ENCODE results near the gene ZNF771. TPM values are rescaled to one million over a fixed set of nuclear protein-coding genes. Genes with fewer than 3 reads are reported as not detected.
A peak's percentile ranks its signal among the peaks of the same experiment; 100 is the strongest.

The ZNF771 gene
- total and polyA plus RNA-seq, 9 of the 15 experiments (the other 6 are each of a cell fraction or from before 2014, with no cell fraction given), result 1.5 to 12.6 (median 4.4) TPM

- no peaks in the 10 kb centered on the region for H3K27me3 ChIP-seq (ENCODE audit: control insufficient read depth in 2 of 2, insufficient read depth in 2 of 2, low read length in 2 of 2)
- no peaks in the 10 kb centered on the region for H3K9me3 ChIP-seq (replicated peaks; ENCODE audit: control insufficient read depth, insufficient read depth, low read depth, low read length)
- peaks cover 13 to 53% of the 10 kb centered on the region in 2 experiments; a peak in 4 of 5 replicates for H3K4me1 ChIP-seq (replicated peaks in 1 of 2; ENCODE audit: control insufficient read depth in 2 of 2, insufficient read depth in 2 of 2, low read length in 2 of 2)
- H3K9ac ChIP-seq (ENCODE audit: insufficient read depth in 1 of 2, low read depth in 2 of 2, low read length in 2 of 2), result peak overlapping the region in 1 of 2 experiments; percentile 77; a peak in 2 of 4 replicates
- in situ Hi-C loops (cut with MboI), result loop anchor here (25.0 kb wide), 1 partner anchor 896 kb away; the partner anchor contains the start of genes BOLA2, SLX1B and SULT1A4
- no peak for ATAC-seq
- H3K9me1 ChIP-seq (ENCODE audit: control insufficient read depth, insufficient read depth, low read length), result no peaks in the 10 kb centered on the region
- ChIA-PET POLR2A (interaction anchor here (0.6 to 8.2 kb wide), 2 partner anchors 11 to 228 kb away, joined by 3 to 77 read pairs; partner anchors contain the start of genes TBC1D10B and ZNF785), CTCF (ENCODE audit: low intra/inter-chr PET ratio) (no interaction called here)
- no peak overlapping the region for H2AFZ ChIP-seq (ENCODE audit: low read depth, low read length)
- no peak for FAIRE-seq
- no peak overlapping the region for H3K27ac ChIP-seq (ENCODE audit: extremely low read depth, low read depth, low read length)
- H3K4me3 ChIP-seq, result no peak overlapping the region
- TF ChIP-seq PRMT5 (CRISPR knock-in tag; IDR thresholded peaks at IDR 0.05) (no peak), RBFOX2 (IDR thresholded peaks at IDR 0.05; ENCODE audit: low read depth, low read length) (peak; percentile 31; the same call in 1 of the 2 replicates), HMGN3 (IDR thresholded peaks at IDR 0.05; ENCODE audit: borderline replicate concordance, extremely low read depth, insufficient read length, low read depth, low read length) (peak; percentile 13), POLR2G (IDR thresholded peaks at IDR 0.05; ENCODE audit: low read depth, low read length) (peak; percentile 55; the same call in 1 of the 2 replicates), ZBTB33 (CRISPR knock-in tag; IDR thresholded peaks at IDR 0.05) (peak; percentile 74), KLF13 (tag; IDR thresholded peaks at IDR 0.05; ENCODE audit: borderline replicate concordance, low read depth) (no peak)
- 84% methylated on average over 22 of the region's 37 CpGs for WGBS (ENCODE audit: insufficient coverage, low coverage, missing lambda C conversion rate)
- peaks cover 38% of the 10 kb centered on the region for H3K79me2 ChIP-seq (ENCODE audit: control insufficient read depth, insufficient read depth, low read length)
- peaks cover 63% of the 10 kb centered on the region; the same call in 2 of the 3 replicates for H3K36me3 ChIP-seq (ENCODE audit: control insufficient read depth, insufficient read depth, low read length)
- BruUV-seq (replicated peaks), result no TSS peak
- intact Hi-C loops (cut with micrococcal nuclease), result loop anchor here (5.0 kb wide), 1 partner anchor 49 kb away; the partner anchor contains the start of gene ZNF771
- no peaks in the 10 kb centered on the region for H4K20me1 ChIP-seq (replicated peaks; ENCODE audit: control insufficient read depth, insufficient read depth, low read length)
- H3K4me2 ChIP-seq (ENCODE audit: insufficient read depth, low read length), result no peak overlapping the region
- no peak for DNase-seq (ENCODE audit: extremely low read depth in 1 of 4, low spot score in 3 of 4)
Measured at GRCh38 chr16:30357715-30358576, 49.5 kb upstream of the ZNF771 start.

Data from K562 (cell line).